HG02571 (cell line): ENCODE measurements around the gene LRIG1.

Source experiments
- ATAC-seq: cut with Tn5 transposase; IDR thresholded peaks from one replicate; pipeline ENCODE4 v1.9.1; 2021; ENCODE audit warnings: mild to moderate bottlenecking, moderate library complexity; ENCODE audit not compliant: unreplicated experiment

Gene LRIG1, protein sequence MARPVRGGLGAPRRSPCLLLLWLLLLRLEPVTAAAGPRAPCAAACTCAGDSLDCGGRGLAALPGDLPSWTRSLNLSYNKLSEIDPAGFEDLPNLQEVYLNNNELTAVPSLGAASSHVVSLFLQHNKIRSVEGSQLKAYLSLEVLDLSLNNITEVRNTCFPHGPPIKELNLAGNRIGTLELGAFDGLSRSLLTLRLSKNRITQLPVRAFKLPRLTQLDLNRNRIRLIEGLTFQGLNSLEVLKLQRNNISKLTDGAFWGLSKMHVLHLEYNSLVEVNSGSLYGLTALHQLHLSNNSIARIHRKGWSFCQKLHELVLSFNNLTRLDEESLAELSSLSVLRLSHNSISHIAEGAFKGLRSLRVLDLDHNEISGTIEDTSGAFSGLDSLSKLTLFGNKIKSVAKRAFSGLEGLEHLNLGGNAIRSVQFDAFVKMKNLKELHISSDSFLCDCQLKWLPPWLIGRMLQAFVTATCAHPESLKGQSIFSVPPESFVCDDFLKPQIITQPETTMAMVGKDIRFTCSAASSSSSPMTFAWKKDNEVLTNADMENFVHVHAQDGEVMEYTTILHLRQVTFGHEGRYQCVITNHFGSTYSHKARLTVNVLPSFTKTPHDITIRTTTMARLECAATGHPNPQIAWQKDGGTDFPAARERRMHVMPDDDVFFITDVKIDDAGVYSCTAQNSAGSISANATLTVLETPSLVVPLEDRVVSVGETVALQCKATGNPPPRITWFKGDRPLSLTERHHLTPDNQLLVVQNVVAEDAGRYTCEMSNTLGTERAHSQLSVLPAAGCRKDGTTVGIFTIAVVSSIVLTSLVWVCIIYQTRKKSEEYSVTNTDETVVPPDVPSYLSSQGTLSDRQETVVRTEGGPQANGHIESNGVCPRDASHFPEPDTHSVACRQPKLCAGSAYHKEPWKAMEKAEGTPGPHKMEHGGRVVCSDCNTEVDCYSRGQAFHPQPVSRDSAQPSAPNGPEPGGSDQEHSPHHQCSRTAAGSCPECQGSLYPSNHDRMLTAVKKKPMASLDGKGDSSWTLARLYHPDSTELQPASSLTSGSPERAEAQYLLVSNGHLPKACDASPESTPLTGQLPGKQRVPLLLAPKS

DNA sequence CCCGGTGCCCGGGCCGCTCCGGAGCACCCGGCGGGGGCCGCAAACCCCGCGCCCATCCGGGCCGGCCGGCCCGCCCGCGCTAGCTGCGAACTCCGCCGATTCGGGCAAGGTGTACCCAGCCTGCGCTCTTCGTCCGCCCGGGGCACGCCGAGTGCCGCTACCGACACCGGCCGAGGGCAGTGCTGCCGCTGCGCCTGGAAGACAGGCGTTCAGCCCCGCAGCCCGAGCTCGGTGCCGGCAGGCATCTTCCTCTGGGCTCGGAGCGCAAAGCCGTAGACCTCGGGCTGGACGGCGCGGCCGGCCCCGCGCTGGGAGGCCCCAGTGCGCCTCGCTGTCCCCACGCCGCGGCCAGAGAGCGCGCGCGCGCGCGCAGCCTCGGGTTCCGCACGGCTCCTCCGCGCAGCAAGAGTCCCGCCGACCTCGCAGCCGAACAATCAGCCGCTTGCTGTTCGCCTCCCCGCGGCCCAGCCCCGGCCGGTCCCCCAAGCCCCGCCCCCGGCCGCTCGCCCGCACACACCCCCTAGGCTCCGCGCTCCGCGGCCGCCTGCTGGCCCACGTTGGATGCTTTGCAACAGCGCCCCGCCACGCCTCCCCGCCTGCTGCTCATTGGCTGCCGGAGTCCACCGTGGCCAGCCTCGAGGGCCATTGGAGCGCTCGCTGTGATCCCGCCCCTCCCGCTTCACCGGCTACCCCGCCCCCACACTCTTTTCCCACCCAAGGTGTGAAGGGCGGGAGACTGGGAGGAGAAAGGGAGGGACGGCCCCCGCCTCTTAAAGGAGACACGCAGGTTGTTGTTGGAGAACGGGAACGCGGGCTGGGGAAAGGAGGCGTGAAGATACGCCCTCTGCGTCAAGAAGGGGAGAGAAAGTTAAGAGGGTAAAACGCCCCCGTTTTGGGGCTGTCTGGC lies at the start of gene LRIG1:
Gene LRIG1, minus strand, starts transcription at position 447 of the 907 bp plus-strand sequence. CDS start 615 bp downstream, outside the sequence.
- peak; percentile 96 for ATAC-seq

GRCh38 chr3:66544619-66545429 lies 44.0 kb upstream of the LRIG1 start:
- no peak for ATAC-seq

- no peak for ATAC-seq
Measured at GRCh38 chr3:66542153-66542552, 41.3 kb upstream of the LRIG1 start.

DNA sequence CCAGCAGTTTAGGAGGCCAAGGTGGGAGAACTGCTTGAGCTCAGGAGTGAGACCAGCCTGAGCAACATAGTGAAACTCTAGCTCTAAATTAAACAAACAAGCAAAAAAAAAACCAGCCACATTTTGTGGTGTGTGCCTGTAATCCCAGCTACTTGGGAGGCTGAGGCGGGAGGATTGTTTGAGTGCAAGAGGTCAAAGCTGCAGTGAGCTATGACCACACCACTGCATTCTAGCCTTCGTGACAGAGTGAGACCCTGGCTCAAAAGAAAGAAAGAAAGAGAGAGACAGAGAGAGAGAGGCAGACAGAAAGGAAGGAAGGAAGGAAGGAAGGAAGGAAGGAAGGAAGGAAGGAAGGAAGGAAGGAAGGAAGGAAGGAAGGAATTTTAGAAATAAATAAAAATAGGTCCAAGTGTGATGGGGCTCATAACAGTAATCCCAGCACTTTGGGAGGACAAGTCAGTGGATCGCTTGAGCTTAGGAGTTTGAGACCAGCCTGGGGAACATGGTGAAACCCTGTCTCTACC lies 38.7 kb upstream of the LRIG1 start:
- ATAC-seq: no peak

GRCh38 chr3:66538390-66538789 lies 37.6 kb upstream of the LRIG1 start:
- ATAC-seq: no peak

GRCh38 chr3:66537735-66538134 lies 36.9 kb upstream of the LRIG1 start:
- ATAC-seq: no peak

DNA sequence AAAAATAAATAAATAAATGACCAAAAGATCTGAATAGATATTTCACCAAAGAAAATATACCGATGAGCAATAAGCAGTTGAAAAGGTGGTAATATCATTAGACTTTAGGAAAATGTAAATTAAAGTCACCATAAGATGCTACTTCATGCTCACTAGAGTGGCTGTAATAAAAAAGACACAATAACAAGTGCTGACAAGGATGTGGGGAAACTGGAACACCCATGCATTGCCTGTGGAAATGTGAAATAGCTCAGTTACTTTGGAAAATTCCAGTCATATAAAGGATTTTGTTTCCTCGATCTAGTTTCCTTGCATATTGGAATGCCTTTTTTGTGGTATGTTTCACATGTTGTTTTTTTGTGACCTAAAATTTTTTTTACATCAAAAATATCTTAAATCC lies 36.0 kb upstream of the LRIG1 start:
- ATAC-seq: no peak

GRCh38 chr3:66534304-66534845 lies 33.6 kb upstream of the LRIG1 start:
- ATAC-seq: no peak

- no peak for ATAC-seq
Measured at GRCh38 chr3:66532613-66533012, 31.8 kb upstream of the LRIG1 start.

- no peak for ATAC-seq
Measured at GRCh38 chr3:66532160-66532587, 31.4 kb upstream of the LRIG1 start.

GRCh38 chr3:66531256-66531655 lies 30.4 kb upstream of the LRIG1 start:
- no peak for ATAC-seq

GRCh38 chr3:66527246-66527645 lies 26.4 kb upstream of the LRIG1 start:
- no peak for ATAC-seq

DNA sequence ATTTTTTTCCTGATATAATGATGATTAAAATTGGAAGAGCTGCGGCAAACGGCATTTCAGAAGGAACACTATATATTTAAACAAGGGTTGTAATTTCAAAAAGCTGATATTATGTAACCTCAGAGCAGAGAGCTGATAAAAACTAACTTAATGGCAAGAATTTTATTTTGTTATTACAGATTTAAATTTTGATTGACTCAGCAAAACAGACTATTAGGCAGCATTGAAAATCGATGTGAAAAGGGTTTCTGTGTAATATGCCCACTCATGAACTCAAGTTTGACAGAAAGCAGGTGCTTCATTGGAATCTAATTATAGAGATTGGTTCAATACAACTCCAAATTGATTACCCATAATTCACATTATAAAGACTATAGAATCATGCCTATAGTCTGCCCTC lies 24.9 kb upstream of the LRIG1 start:
- ATAC-seq: no peak

DNA sequence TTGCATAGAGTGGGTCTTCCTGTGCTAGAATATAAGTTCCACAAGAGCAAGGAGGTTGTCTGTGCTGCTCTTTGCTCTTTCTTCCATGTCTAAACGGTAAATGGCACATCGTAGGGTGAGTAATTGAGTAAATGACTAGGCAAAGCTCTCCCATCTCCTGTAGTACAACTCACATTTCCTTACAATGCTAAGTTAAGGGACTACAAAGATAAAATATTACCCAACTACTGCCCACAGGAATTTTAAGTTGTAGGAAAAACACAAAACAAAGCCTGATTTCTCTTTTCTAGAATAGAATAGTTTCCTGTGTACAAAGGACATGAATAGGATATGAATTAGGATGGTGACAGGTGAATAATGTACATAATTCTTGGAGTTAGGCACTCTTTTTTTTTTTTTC lies 19.9 kb upstream of the LRIG1 start:
- ATAC-seq: no peak

- ATAC-seq: no peak
Measured at GRCh38 chr3:66518644-66519043, 17.8 kb upstream of the LRIG1 start.

DNA sequence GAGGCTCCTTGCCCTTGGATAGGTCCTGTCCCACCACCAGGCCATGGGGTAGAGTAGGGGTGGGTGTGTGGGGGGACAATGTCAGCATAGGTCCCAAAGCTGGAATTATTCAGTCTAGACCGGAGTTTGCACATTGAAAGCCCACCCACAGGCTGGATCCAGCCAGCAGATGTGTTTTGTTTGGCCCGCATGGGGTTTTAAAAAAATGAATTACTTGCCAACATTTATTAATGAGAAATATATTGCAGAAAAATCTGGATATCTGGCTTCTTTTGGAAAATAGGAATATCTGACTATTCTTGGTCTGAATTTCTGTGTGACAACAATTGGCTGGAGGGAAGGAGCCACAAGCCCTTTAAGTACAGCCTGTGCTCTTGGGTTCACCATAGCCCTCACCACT lies 17.3 kb upstream of the LRIG1 start:
- ATAC-seq: no peak

- ATAC-seq: no peak
Measured at GRCh38 chr3:66517241-66517640, 16.4 kb upstream of the LRIG1 start.

- ATAC-seq: no peak
Measured at GRCh38 chr3:66508461-66508860, 7.6 kb upstream of the LRIG1 start.
